GM12878 (cell line): ENCODE measurements around the gene KRTAP5-2. TPM values are rescaled to one million over a fixed set of nuclear protein-coding genes. Genes with fewer than 3 reads are reported as not detected.

ENCODE experiments used
- ATAC-seq: fragments of 200-7000 bp; cut with Tn5 transposase; 3 replicates; pipeline ENCODE4 v1.9.1; 2020; ENCODE audit warnings: mild to moderate bottlenecking, moderate library complexity
- BruUV-seq: library from RNA; stranded (reverse); fragments of 400-500 nt; replicated peaks from 2 replicates; lab custom pipeline; 2021; lab: Mats Ljungman, UMichigan
- CTCF ChIA-PET: fragments of 300-600 bp; sonication (Branson Sonifier 250); formaldehyde crosslinking; extraction: SDS; loops from one replicate; lab custom pipeline; 2021; ENCODE audit warnings: inconsistent platforms; lab: Yijun Ruan, JAX
- POLR2A ChIA-PET: fragments of 350-600 bp; formaldehyde crosslinking; extraction: SDS; loops from one replicate; lab custom pipeline; 2021; ENCODE audit warnings: inconsistent platforms; lab: Charles Lee
- RAD21 ChIA-PET: fragments of 300-600 bp; sonication (Branson Sonifier 250); formaldehyde crosslinking; loops from one replicate; lab custom pipeline; 2023; ENCODE audit warnings: antibody characterized with exemption; ENCODE audit not compliant: unreplicated experiment; lab: Charles Lee
- SMC1A ChIA-PET: fragments of 300-600 bp; sonication (Branson Sonifier 250); formaldehyde crosslinking; loops from one replicate; lab custom pipeline; 2023; ENCODE audit not compliant: unreplicated experiment, uncharacterized antibody; lab: Charles Lee
- DNase-seq: peaks from one replicate; pipeline ENCODE4 v3.0.0-alpha.2; 2011; ENCODE audit warnings: low read depth, low spot score
- FAIRE-seq: peaks from 3 replicates; lab custom pipeline; 2011; peaks lifted over from hg19 to GRCh38; lab: Jason Lieb, UNC
- H2AFZ ChIP-seq: 2 replicates; pipeline ENCODE4 v1.6.0; 2011; ENCODE audit warnings: low read depth, low read length, control low read depth; ENCODE audit not compliant: control insufficient read depth
- H3K27ac ChIP-seq: 2 replicates; pipeline ENCODE4 v1.5.1; 2011; ENCODE audit warnings: control low read depth; ENCODE audit not compliant: control insufficient read depth, insufficient read depth
- H3K27me3 ChIP-seq, 2 experiments: replicated peaks in 1 of 2; 2 replicates each; pipeline versions ENCODE4 v1.6.0 to v1.6.1; 2011; ENCODE audit warnings: low read length in 1 of 2; ENCODE audit not compliant: control insufficient read depth in 2 of 2, insufficient read depth in 2 of 2
- H3K36me3 ChIP-seq, 2 experiments: 2 replicates each; pipeline ENCODE4 v1.5.1; 2011; ENCODE audit warnings: low read length in 1 of 2; ENCODE audit not compliant: control insufficient read depth in 2 of 2, insufficient read depth in 2 of 2
- H3K4me1 ChIP-seq: 2 replicates; pipeline ENCODE4 v1.6.1; 2011; ENCODE audit warnings: mild to moderate bottlenecking, low read length, moderate library complexity, mixed read lengths; ENCODE audit not compliant: control insufficient read depth, insufficient read depth
- H3K4me2 ChIP-seq: 2 replicates; pipeline ENCODE4 v1.6.0; 2011; ENCODE audit warnings: control low read depth; ENCODE audit not compliant: control insufficient read depth, insufficient read depth
- H3K4me3 ChIP-seq: fragments of 200-600 bp; sonication (generic); 2 replicates; pipeline ENCODE4 v1.5.1; 2016
- H3K79me2 ChIP-seq: 2 replicates; pipeline ENCODE4 v1.6.0; 2011; ENCODE audit warnings: low read length; ENCODE audit not compliant: control insufficient read depth, insufficient read depth
- H3K9ac ChIP-seq: 2 replicates; pipeline ENCODE4 v1.8.0; 2011; ENCODE audit warnings: low read length, control low read depth, mixed read lengths; ENCODE audit not compliant: control insufficient read depth, insufficient read depth
- H3K9me3 ChIP-seq: replicated peaks from 3 replicates; pipeline ENCODE4 v1.5.1; 2011; ENCODE audit warnings: mild to moderate bottlenecking, low read length; ENCODE audit not compliant: control insufficient read depth, insufficient read depth
- H4K20me1 ChIP-seq: 2 replicates; pipeline ENCODE4 v1.6.0; 2011; ENCODE audit not compliant: control insufficient read depth, insufficient read depth
- ATF7 ChIP-seq: fragments of 450-650 bp; IDR thresholded peaks from 2 replicates; pipeline ENCODE4 v1.6.1; 2016; ENCODE audit warnings: low read depth, mild to moderate bottlenecking
- BCL3 ChIP-seq: IDR thresholded peaks from 2 replicates; pipeline ENCODE4 v1.6.1; 2011; ENCODE audit warnings: borderline replicate concordance, low read depth, mild to moderate bottlenecking, moderate library complexity, low read length; ENCODE audit not compliant: insufficient read depth, poor library complexity, severe bottlenecking
- BMI1 ChIP-seq: fragments of 450-650 bp; IDR thresholded peaks from 2 replicates; pipeline ENCODE4 v1.6.1; 2016; ENCODE audit warnings: mild to moderate bottlenecking, moderate library complexity, borderline replicate concordance
- BRCA1 ChIP-seq: IDR thresholded peaks from 2 replicates; pipeline ENCODE4 v1.6.1; 2011; ENCODE audit warnings: low read depth, low read length, improper control_type of control experiment
- CHD1 ChIP-seq: IDR thresholded peaks from 2 replicates; pipeline ENCODE4 v1.6.1; 2012; ENCODE audit warnings: low read depth, low read length, improper control_type of control experiment
- CREB1 ChIP-seq: IDR thresholded peaks from 2 replicates; pipeline ENCODE4 v1.6.1; 2012; ENCODE audit warnings: low read depth, mild to moderate bottlenecking, inconsistent platforms
- E2F8 ChIP-seq: fragments of 450-650 bp; IDR thresholded peaks from 2 replicates; pipeline ENCODE4 v1.6.1; 2018; ENCODE audit warnings: mild to moderate bottlenecking, low read depth, moderate library complexity; ENCODE audit not compliant: partially characterized antibody
- IKZF1 ChIP-seq: fragments of 450-650 bp; conservative IDR thresholded peaks from 2 replicates; pipeline ENCODE4 v1.6.1; 2017; ENCODE audit warnings: antibody characterized with exemption, mild to moderate bottlenecking
- KLF5 ChIP-seq: fragments of 450-650 bp; IDR thresholded peaks from 2 replicates; pipeline ENCODE4 v1.6.1; 2014; ENCODE audit warnings: mild to moderate bottlenecking; ENCODE audit not compliant: partially characterized antibody
- RAD21 ChIP-seq: IDR thresholded peaks from 2 replicates; pipeline ENCODE4 v1.6.1; 2011; ENCODE audit warnings: mild to moderate bottlenecking, low read depth, low read length, moderate library complexity; ENCODE audit not compliant: insufficient read depth
- SMAD1 ChIP-seq: fragments of 450-650 bp; IDR thresholded peaks from 2 replicates; pipeline ENCODE4 v1.6.1; 2018; ENCODE audit warnings: mild to moderate bottlenecking, low read depth; ENCODE audit not compliant: partially characterized antibody
- SREBF2 ChIP-seq: IDR thresholded peaks from 2 replicates; pipeline ENCODE4 v1.6.1; 2012; ENCODE audit warnings: mild to moderate bottlenecking, low read length
- STAT3 ChIP-seq: IDR thresholded peaks from 2 replicates; pipeline ENCODE4 v1.6.1; 2011; ENCODE audit warnings: low read depth, low read length, improper control_type of control experiment
- WGBS: methylation state at CpG from one replicate; pipeline ENCODE4 v1.1.6; 2016; ENCODE audit warnings: low lambda C conversion rate; ENCODE audit not compliant: insufficient replicate concordance, insufficient coverage; ENCODE audit errors: missing lambda C conversion rate; 5-methylcytosine and 5-hydroxymethylcytosine counted together
- in situ Hi-C: fragments of 300-500 bp; cut with MboI; formaldehyde crosslinking; loops from 9 replicates; pipeline ENCODE4 v1.14.3; 2018; ENCODE audit warnings: mixed read lengths
- intact Hi-C: fragments of 100-400 bp; cut with micrococcal nuclease; formaldehyde crosslinking; loops from one replicate; pipeline ENCODE4 v1.14.2; 2022; ENCODE audit not compliant: unreplicated experiment
- polyA plus RNA-seq, 11 experiments: library from polyadenylated mRNA; depleted of rRNA in 4 of 11; unstranded in 6 of 11; stranded (reverse) in 5 of 11; fragments of >200 nt; fragmentation: Nextera tagmentation in 4 of 11; fragmentation: Illumina TruSeq in 1 of 11; extraction: Ambion mirVana in 4 of 11; extraction: Trizol in 1 of 11; gene quantifications; 1 replicate in 1 of 11; 2 replicates in 10 of 11; pipeline versions ENCODE4 v1.2.1 to v1.2.3, GENCODE V29; 2011 to 2016; ENCODE audit warnings: inconsistent platforms in 2 of 11, missing spikeins in 2 of 11, low read depth in 1 of 11
- total RNA-seq, 4 experiments: library from RNA; depleted of rRNA in 3 of 4; stranded (reverse); fragments of >200 nt in 3 of 4; fragmentation: Illumina TruSeq in 1 of 4; extraction: Trizol in 1 of 4; gene quantifications; 2 replicates each; pipeline versions ENCODE4 v1.2.1 to v1.2.3, GENCODE V29; 2013 to 2021

The KRTAP5-2 gene
- total and polyA plus RNA-seq, 10 of the 15 experiments (the other 5 are each of a cell fraction or from before 2014, with no cell fraction given): not detected

GRCh38 chr11:1570531-1570895 is 27.6 kb downstream of the KRTAP5-2 start (continued):
- TF ChIP-seq BRCA1 (no peak), BMI1 (no peak), KLF5 (no peak), BCL3 (no peak), CHD1 (no peak), IKZF1 (no peak), E2F8 (no peak)

GRCh38 chr11:1570001-1570453 is 28.1 kb downstream of the KRTAP5-2 start:
- H3K27me3 ChIP-seq: peaks cover 3 to 10% of the 10 kb centered on the region in 2 experiments; a peak in 3 of 4 replicates
- no peaks in the 10 kb centered on the region for H3K79me2 ChIP-seq
- intact Hi-C loops (loop anchor here (10.0 kb wide), 2 partner anchors 265 to 455 kb away; partner anchors contain the start of gene TOLLIP), in situ Hi-C loops (no loop called here)
- 78% methylated on average over 11 of the region's 11 CpGs for WGBS
- no peak for DNase-seq
- ChIA-PET CTCF (no interaction called here), POLR2A (no interaction called here), RAD21 (no interaction called here), SMC1A (no interaction called here)
- no TSS peak for BruUV-seq
- H3K9me3 ChIP-seq: no peaks in the 10 kb centered on the region
- no peak for FAIRE-seq
- H3K27ac ChIP-seq: no peak overlapping the region
- TF ChIP-seq CREB1 (no peak), ATF7 (no peak), SREBF2 (no peak), STAT3 (no peak), RAD21 (no peak), SMAD1 (no peak)
- H3K4me3 ChIP-seq: no peak overlapping the region
- H3K4me1 ChIP-seq: no peaks in the 10 kb centered on the region
- no peak overlapping the region for H3K9ac ChIP-seq
- no peak for ATAC-seq
- H2AFZ ChIP-seq: no peak overlapping the region
- no peak overlapping the region for H3K4me2 ChIP-seq
- H3K36me3 ChIP-seq: no peaks in the 10 kb centered on the region
- no peaks in the 10 kb centered on the region for H4K20me1 ChIP-seq
